IMR-90 (cell line): ENCODE measurements around the gene PAK5. TPM values are rescaled to one million over a fixed set of nuclear protein-coding genes. Genes with fewer than 3 reads are reported as not detected.

Experiments used
- ATAC-seq: fragments of 200-7000 bp; cut with Tn5 transposase; 2 replicates; pipeline ENCODE4 v1.9.1; 2020; ENCODE audit warnings: low read depth, mild to moderate bottlenecking, moderate library complexity
- BruUV-seq: library from RNA; stranded (reverse); fragments of 400-500 nt; replicated peaks from 2 replicates; lab custom pipeline; 2021; lab: Mats Ljungman, UMichigan
- CTCF ChIA-PET: fragments of 300-600 bp; formaldehyde crosslinking; extraction: SDS; loops from one replicate; lab custom pipeline; 2021; ENCODE audit warnings: antibody characterized with exemption; lab: Yijun Ruan, JAX
- POLR2A ChIA-PET: fragments of 300-600 bp; sonication (Branson Sonifier 250); formaldehyde crosslinking; loops from one replicate; lab custom pipeline; 2022; ENCODE audit warnings: antibody characterized with exemption; ENCODE audit not compliant: unreplicated experiment; lab: Charles Lee
- DNase-seq: peaks from one replicate; pipeline ENCODE4 v3.0.0; 2013
- H2AFZ ChIP-seq: replicated peaks from 2 replicates; pipeline ENCODE3; 2013; ENCODE audit warnings: low read length, mild to moderate bottlenecking; ENCODE audit not compliant: poor library complexity
- H2AK5ac ChIP-seq: 2 replicates; pipeline ENCODE4 v1.6.1; 2013; ENCODE audit warnings: low read depth, low read length, inconsistent platforms
- H2AK9ac ChIP-seq: replicated peaks from 2 replicates; pipeline ENCODE3; 2013; ENCODE audit warnings: mild to moderate bottlenecking, low read depth, low read length, moderate library complexity; ENCODE audit not compliant: poor library complexity
- H2BK120ac ChIP-seq: 2 replicates; pipeline ENCODE4 v1.6.1; 2013; ENCODE audit warnings: low read depth, low read length, inconsistent platforms
- H2BK15ac ChIP-seq: 3 replicates; pipeline ENCODE4 v1.6.1; 2013; ENCODE audit warnings: low read depth, low read length, inconsistent platforms
- H2BK20ac ChIP-seq: 2 replicates; pipeline ENCODE4 v1.6.1; 2013; ENCODE audit warnings: low read depth, mild to moderate bottlenecking, inconsistent platforms, low read length, moderate library complexity
- H2BK5ac ChIP-seq: 2 replicates; pipeline ENCODE4 v1.6.1; 2013; ENCODE audit warnings: mild to moderate bottlenecking, low read depth, low read length, inconsistent platforms; ENCODE audit not compliant: poor library complexity, severe bottlenecking
- H3K14ac ChIP-seq: replicated peaks from 2 replicates; pipeline ENCODE4 v1.6.1; 2013; ENCODE audit warnings: low read depth, low read length, inconsistent platforms
- H3K18ac ChIP-seq: 2 replicates; pipeline ENCODE4 v1.6.1; 2013; ENCODE audit warnings: low read depth, low read length, control low read depth
- H3K23ac ChIP-seq: 2 replicates; pipeline ENCODE4 v1.6.1; 2013; ENCODE audit warnings: low read depth, low read length, inconsistent platforms
- H3K27ac ChIP-seq: 2 replicates; pipeline ENCODE4 v1.5.1; 2013; ENCODE audit warnings: mild to moderate bottlenecking, control low read depth, low read length; ENCODE audit not compliant: insufficient read depth
- H3K27me3 ChIP-seq: 2 replicates; pipeline ENCODE4 v1.6.1; 2013; ENCODE audit warnings: low read length; ENCODE audit not compliant: control insufficient read depth, insufficient read depth
- H3K36me3 ChIP-seq: 2 replicates; pipeline ENCODE4 v1.6.1; 2013; ENCODE audit warnings: low read length, mixed read lengths; ENCODE audit not compliant: control insufficient read depth, insufficient read depth
- H3K4ac ChIP-seq: 2 replicates; pipeline ENCODE4 v1.6.1; 2013; ENCODE audit warnings: low read depth, low read length, inconsistent platforms
- H3K4me1 ChIP-seq: 2 replicates; pipeline ENCODE4 v1.6.1; 2013; ENCODE audit warnings: low read length, mixed read lengths; ENCODE audit not compliant: control insufficient read depth, insufficient read depth
- H3K4me2 ChIP-seq: 2 replicates; pipeline ENCODE4 v1.6.1; 2013; ENCODE audit warnings: low read depth, mild to moderate bottlenecking, control low read depth, low read length, moderate library complexity
- H3K4me3 ChIP-seq: 2 replicates; pipeline ENCODE4 v1.5.1; 2013; ENCODE audit warnings: low read depth, mild to moderate bottlenecking, control low read depth, low read length, moderate library complexity; ENCODE audit not compliant: insufficient read depth
- H3K56ac ChIP-seq: 2 replicates; pipeline ENCODE4 v1.6.1; 2013; ENCODE audit warnings: low read length, inconsistent platforms; ENCODE audit not compliant: insufficient read depth; ENCODE audit errors: extremely low read depth
- H3K79me1 ChIP-seq, 2 experiments: 2 replicates each; pipeline ENCODE4 v1.6.1; 2013; ENCODE audit warnings: low read length in 2 of 2, inconsistent platforms in 1 of 2, low read depth in 1 of 2
- H3K9ac ChIP-seq: 2 replicates; pipeline ENCODE4 v1.6.1; 2013; ENCODE audit warnings: low read depth, low read length, control low read depth
- H3K9me1 ChIP-seq: 2 replicates; pipeline ENCODE4 v1.6.1; 2013; ENCODE audit warnings: low read length, inconsistent platforms; ENCODE audit not compliant: insufficient read depth
- H3K9me3 ChIP-seq: 2 replicates; pipeline ENCODE4 v1.6.1; 2013; ENCODE audit warnings: low read length; ENCODE audit not compliant: control insufficient read depth, insufficient read depth
- H4K20me1 ChIP-seq: 2 replicates; pipeline ENCODE4 v1.6.1; 2013; ENCODE audit warnings: low read length, inconsistent platforms; ENCODE audit not compliant: insufficient read depth
- H4K5ac ChIP-seq: 2 replicates; pipeline ENCODE4 v1.6.1; 2013; ENCODE audit warnings: mild to moderate bottlenecking, low read depth, low read length, control low read depth
- H4K8ac ChIP-seq, 2 experiments: 2 replicates each; pipeline ENCODE4 v1.6.1; 2013; ENCODE audit warnings: low read depth in 2 of 2, low read length in 2 of 2, control low read depth in 1 of 2, inconsistent platforms in 1 of 2
- H4K91ac ChIP-seq: 2 replicates; pipeline ENCODE4 v1.6.1; 2013; ENCODE audit warnings: low read depth, low read length, inconsistent platforms; ENCODE audit not compliant: insufficient read depth
- MXI1 ChIP-seq: IDR thresholded peaks from 2 replicates; pipeline ENCODE4 v1.6.1; 2012; ENCODE audit warnings: low read depth, mild to moderate bottlenecking, low read length, moderate library complexity, borderline replicate concordance
- NFE2L2 ChIP-seq: fragments of 150-350 bp; IDR thresholded peaks from 2 replicates; pipeline ENCODE4 v1.6.1; 2016; ENCODE audit warnings: low read depth, mild to moderate bottlenecking, low read length
- USF2 ChIP-seq: fragments of 150-350 bp; IDR thresholded peaks from 2 replicates; pipeline ENCODE4 v1.6.1; 2017; ENCODE audit warnings: mild to moderate bottlenecking, antibody characterized with exemption, low read length, low read depth
- WGBS, 2 experiments: methylation state at CpG; one replicate each; pipeline versions ENCODE4 v1.1.5 to v1.1.7; 2013; ENCODE audit warnings: missing lambda C conversion rate in 2 of 2; ENCODE audit not compliant: insufficient read length in 1 of 2; ENCODE audit errors: extremely low coverage in 2 of 2; 5-methylcytosine and 5-hydroxymethylcytosine counted together
- dilution Hi-C: fragments of 300-500 bp; cut with HindIII; formaldehyde crosslinking; loops from one replicate; pipeline ENCODE4 v1.14.3; 2018; ENCODE audit warnings: low sequenced_read_pairs; ENCODE audit not compliant: unreplicated experiment
- in situ Hi-C: fragments of 300-500 bp; cut with MboI; formaldehyde crosslinking; loops from 3 replicates; pipeline ENCODE4 v1.14.3; 2019; ENCODE audit warnings: low sequenced_read_pairs, inconsistent platforms, mixed read lengths
- intact Hi-C: fragments of 100-400 bp; cut with micrococcal nuclease; formaldehyde crosslinking; loops from 2 replicates; pipeline ENCODE4 v1.10.0; 2022
- polyA plus RNA-seq, 3 experiments: library from polyadenylated mRNA; depleted of rRNA; stranded (reverse); fragments of >200 nt; gene quantifications; 2 replicates each; pipeline ENCODE4 v1.2.3, GENCODE V29; 2012; ENCODE audit warnings: low replicate concordance in 1 of 3
- total RNA-seq: library from RNA; depleted of rRNA; stranded (reverse); fragments of >200 nt; gene quantifications from 2 replicates; pipeline ENCODE4 v1.2.3, GENCODE V29; 2012
- TF ChIP-seq, protein P1 (sequence below): conservative IDR thresholded peaks from 2 replicates; pipeline ENCODE4 v1.5.1; 2012; ENCODE audit warnings: mild to moderate bottlenecking, low read depth, low read length, improper control_type of control experiment

Gene PAK5
- total and polyA plus RNA-seq, 2 of the 4 experiments (the other 2 are of a cell fraction) = not detected

- no peak overlapping the region for H3K4me3 ChIP-seq
- no peak overlapping the region for H2BK15ac ChIP-seq
- no peak overlapping the region for H3K4me2 ChIP-seq
- no peaks in the 10 kb centered on the region for H3K9me1 ChIP-seq
- no peak overlapping the region for H2BK5ac ChIP-seq
- no peak overlapping the region for H2AFZ ChIP-seq
- in situ Hi-C loops = no loop called here
- H3K9me3 ChIP-seq = peaks cover 3% of the 10 kb centered on the region; the same call in 1 of the 2 replicates
- no peak overlapping the region for H2AK5ac ChIP-seq
- no CpG with 5 or more reads among the region's 4 CpGs for WGBS, 2 experiments
- no peak overlapping the region for H2BK120ac ChIP-seq
- H3K9ac ChIP-seq = no peak overlapping the region
- H3K79me1 ChIP-seq = no peaks in the 10 kb centered on the region
- ATAC-seq (no peak), DNase-seq (no peak)
- BruUV-seq = no TSS peak
- H3K18ac ChIP-seq = no peak overlapping the region
- no peak overlapping the region for H4K91ac ChIP-seq
- no peak overlapping the region for H4K8ac ChIP-seq
- no peak overlapping the region for H3K14ac ChIP-seq
- no peak overlapping the region for H4K5ac ChIP-seq
- no peak overlapping the region for H2AK9ac ChIP-seq
- TF ChIP-seq, protein P1, sequence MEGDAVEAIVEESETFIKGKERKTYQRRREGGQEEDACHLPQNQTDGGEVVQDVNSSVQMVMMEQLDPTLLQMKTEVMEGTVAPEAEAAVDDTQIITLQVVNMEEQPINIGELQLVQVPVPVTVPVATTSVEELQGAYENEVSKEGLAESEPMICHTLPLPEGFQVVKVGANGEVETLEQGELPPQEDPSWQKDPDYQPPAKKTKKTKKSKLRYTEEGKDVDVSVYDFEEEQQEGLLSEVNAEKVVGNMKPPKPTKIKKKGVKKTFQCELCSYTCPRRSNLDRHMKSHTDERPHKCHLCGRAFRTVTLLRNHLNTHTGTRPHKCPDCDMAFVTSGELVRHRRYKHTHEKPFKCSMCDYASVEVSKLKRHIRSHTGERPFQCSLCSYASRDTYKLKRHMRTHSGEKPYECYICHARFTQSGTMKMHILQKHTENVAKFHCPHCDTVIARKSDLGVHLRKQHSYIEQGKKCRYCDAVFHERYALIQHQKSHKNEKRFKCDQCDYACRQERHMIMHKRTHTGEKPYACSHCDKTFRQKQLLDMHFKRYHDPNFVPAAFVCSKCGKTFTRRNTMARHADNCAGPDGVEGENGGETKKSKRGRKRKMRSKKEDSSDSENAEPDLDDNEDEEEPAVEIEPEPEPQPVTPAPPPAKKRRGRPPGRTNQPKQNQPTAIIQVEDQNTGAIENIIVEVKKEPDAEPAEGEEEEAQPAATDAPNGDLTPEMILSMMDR = no peak
- TF ChIP-seq MXI1 (no peak), NFE2L2 (no peak), USF2 (no peak)
- no peaks in the 10 kb centered on the region; the same call in 1 of the 2 replicates for H3K4me1 ChIP-seq
- ChIA-PET POLR2A (no interaction called here), CTCF (interaction anchor here (1.3 kb wide), 1 partner anchor 16 kb away, joined by 7 read pairs; no protein-coding TSS in a partner anchor)
- H4K20me1 ChIP-seq = no peaks in the 10 kb centered on the region
- no peak overlapping the region for H2BK20ac ChIP-seq
- dilution Hi-C loops = no loop called here
- intact Hi-C loops = no loop called here
- H3K36me3 ChIP-seq = no peaks in the 10 kb centered on the region
- no peak overlapping the region for H3K56ac ChIP-seq
- H3K23ac ChIP-seq = no peak overlapping the region
- H3K4ac ChIP-seq = no peak overlapping the region
- peaks cover 54% of the 10 kb centered on the region for H3K27me3 ChIP-seq
- no peak overlapping the region for H3K27ac ChIP-seq
Observed at GRCh38 chr20:9520086-9520485, 318.8 kb downstream of the PAK5 start.
